SKM-1 treated with dmso at 0.1 percent for 144 hours (cell line): ENCODE measurements around the gene PRLR.
"Not testable (repeated sequence)": the region's sequence is repeated elsewhere in the genome, so short reads cannot be mapped to it uniquely, and the experiment has no call there.

ENCODE experiments used
- DNase-seq: peaks from one replicate; lab custom pipeline; 2025; ENCODE audit not compliant: unreplicated experiment; lab: John Stamatoyannopoulos, UW

Gene PRLR

DNA sequence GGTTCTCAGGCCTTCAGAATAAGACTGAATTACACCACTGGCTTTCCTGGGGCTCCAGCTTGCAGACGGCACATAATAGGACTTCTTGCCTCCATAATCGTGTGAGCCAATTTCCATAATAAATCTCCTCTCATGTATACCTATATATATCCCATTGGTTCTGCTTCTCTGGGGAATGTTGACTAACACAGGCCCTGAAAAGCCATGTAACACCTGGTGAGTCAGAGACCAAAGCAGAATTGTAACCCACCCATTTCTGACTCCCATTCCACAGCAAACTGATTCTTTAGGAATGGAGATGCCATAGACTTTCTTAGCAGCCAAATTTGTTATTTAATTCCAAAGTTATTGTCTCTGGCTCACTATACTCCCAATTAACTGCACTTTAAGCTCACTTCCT lies 97.1 kb downstream of the PRLR start:
- DNase-seq: no peak

DNA sequence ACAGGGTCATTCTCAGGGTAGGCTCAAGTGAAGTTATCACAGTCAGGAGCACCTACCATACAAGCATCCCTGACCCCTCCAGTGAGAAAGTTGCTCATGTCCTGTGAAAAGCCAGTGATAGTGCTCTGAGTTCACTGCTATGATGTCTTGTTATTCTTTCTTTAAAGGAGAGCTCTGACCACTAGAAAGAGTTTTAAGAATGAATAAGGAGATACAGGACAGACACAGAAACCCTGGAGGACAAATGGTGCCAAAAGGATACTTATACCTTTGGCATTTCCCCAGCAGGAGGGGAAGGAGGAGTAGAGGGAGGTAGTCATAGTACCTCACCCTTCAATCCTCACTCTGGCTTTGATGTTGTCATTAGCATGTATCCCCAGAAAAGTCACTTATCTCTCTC lies 98.6 kb downstream of the PRLR start:
- DNase-seq: no peak

DNA sequence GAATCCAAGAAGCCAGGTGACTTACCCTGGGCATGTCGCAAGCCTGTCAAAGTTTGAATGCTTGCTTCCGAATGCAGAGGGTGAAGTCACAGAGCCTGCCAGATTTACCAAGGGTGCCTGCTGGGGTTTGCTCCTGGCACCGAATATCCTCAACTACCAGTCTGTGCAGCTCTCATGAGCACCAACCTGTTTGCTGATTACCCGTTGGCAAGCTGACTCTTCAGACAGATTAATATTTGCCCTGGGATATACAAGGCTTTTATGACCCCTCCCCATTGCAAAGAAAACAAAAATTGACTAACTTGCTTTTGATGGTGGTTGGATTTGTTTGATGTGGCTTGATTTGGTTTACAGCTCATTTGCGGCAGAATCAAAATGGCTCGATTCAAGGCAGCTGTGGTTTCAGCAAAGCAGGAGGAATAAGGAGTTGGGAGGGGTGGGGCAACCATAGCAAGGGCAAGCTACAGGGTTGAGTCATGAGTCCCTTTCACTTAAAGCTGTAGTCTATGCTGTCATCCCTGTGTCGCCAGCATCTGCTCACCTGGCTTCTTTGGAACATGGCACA lies 100.3 kb downstream of the PRLR start:
- DNase-seq: no peak

GRCh38 chr5:35129276-35129675 lies 101.0 kb downstream of the PRLR start:
- DNase-seq: no peak

DNA sequence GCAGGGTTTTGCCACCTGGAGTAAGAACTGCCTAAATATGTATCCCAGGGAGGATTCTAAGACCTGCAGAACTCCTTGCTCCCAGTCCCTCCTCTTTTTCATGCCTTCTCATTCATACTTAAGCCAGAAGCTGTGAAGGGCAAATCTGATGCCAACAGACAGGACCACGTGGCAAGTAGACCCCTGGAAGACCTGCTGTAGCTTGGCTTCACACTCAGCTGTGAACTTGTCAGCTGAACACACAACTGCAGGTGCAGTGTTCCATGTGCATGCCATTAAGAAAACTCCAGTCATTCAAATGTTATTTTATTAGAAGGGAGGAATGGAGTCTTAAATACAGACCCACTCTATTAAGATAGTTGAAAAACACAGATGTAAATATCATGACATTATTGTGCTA lies 103.3 kb downstream of the PRLR start:
- DNase-seq: no peak

- DNase-seq: no peak
Measured at GRCh38 chr5:35125746-35126145, 104.5 kb downstream of the PRLR start.

DNA sequence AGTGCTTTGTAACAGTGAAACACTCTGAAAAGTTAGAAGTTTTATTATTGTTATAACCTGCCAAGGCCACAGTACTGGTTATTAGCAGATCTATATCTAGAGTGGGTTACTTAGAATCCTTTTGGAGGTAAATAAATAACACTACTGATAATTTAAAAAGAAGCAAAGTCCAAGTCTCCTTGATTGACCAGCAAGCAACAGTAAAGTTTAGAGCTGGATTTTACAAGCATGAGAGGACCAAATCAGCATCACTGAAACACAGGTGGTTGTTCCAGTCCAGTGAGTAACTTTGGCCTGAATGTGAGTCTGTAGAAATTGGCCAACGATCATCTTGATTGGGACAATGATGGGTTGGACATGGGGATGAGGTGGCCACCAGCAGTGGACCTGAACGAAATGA lies 105.4 kb downstream of the PRLR start:
- DNase-seq: no peak

DNA sequence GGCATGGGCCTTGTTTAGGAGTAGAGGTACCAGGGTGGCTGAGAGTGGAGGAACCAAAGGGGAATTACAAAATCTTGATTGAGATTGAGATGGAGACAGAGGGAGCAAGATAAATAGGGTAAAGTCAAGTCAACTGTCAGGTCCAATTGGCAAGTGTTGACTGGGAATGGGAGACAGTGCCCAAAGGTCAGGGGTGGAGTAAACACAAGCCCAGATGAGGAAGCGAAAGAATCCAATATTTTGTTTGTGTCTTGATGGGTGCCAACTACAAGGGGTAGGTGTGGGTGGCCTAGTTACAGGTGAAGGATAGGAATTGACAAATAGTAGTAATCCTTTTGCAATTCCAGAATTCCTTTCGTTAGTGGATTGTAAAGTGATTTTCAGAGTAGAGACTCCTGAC lies 107.5 kb downstream of the PRLR start:
- DNase-seq: no peak

- no peak for DNase-seq
Measured at GRCh38 chr5:35120715-35121114, 109.6 kb downstream of the PRLR start.

- no peak for DNase-seq
Measured at GRCh38 chr5:35117967-35118366, 112.3 kb downstream of the PRLR start.

DNA sequence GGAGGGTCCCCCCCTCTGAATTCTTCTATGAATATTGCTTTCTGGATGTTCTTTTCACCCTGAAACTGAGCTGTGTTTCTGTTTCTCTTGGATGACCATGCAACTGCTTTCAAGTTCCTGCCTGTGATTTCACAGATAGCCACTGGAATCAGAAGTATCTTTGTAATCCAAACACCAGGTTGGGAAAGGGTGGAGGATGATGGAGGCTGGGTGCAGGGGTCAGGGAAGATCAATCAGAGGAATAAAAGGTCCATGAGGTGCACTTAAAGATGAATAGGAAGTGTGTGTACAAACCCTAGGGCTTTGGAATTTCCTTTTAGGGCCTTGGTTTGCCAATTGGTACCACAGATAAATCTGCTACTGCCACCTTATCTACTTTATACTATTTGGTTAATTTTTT lies 114.4 kb downstream of the PRLR start:
- no peak for DNase-seq

DNA sequence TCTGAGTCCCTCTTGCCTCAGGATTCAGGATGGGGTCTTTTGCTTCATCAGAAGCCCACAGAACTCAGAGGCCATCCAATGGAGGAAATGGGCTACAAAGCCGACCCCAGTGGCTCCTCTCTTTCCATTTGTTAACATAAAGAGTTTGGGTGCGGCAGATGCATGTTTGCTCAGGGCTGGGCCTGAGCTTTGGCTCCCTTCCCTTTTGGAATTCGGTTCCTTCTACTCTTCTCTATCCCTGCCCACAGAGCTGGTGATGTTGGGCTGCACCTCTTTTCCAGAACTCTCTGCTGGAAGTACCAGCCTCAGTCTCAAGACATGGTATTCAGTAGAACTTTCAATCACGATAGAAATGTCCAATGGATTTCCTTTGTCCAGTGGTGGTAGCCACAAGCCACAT lies 115.6 kb downstream of the PRLR start:
- no peak for DNase-seq

DNA sequence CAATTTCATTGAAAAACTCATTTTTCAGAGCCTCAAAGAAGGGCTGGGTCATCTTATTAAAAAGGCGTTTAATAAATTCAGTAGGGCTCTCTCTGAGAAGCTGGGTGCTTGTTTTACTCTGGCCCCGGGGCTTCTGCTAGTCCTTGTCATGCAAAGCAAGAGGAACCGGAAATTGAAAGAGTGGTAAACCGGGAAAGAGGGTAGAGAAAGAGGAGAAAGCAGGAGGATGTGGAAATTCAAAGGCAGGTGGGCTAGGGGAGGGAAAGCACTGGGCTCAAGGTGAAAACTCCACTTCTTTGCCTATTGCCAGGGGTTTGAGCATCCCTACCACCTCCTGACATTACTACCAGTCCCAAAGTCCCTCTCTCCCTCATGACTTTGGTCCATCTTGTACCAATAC lies 118.0 kb downstream of the PRLR start:
- DNase-seq: no peak

GRCh38 chr5:35104550-35104949 lies 125.7 kb downstream of the PRLR start:
- DNase-seq: not testable (repeated sequence)

DNA sequence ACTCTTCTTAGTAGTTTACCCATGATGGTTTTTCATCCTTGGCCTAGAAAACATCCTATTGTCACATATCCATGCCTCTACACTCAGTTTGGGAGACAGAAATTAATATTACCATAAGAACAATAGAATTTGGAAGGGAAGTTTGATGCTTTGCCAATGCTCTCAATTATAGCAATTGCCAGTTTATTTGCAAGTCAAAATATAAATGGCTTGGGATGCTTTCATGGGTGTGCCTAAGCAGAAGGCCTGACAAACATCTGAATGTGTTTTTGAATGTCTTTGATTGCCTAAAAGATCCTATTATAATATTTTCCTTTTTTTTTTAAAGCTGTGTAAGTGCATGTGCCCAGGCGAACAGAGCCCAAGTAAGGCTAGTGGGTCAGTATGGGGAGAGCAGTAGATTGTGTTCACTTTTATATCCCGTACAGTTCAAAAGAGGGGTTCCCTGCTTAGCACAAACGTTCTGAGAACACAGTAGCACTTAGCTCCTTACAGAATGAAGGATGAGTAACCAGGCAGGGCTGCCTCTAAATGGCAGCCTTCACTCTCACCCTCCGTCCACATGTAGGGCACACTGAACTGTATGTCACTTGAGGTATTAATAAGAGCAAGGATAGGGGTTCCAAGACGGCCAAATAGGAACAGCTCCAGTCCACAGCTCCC lies 126.5 kb downstream of the PRLR start:
- DNase-seq: no peak

GRCh38 chr5:35101720-35102119 lies 128.6 kb downstream of the PRLR start:
- not testable (repeated sequence) for DNase-seq

GRCh38 chr5:35101016-35101415 lies 129.3 kb downstream of the PRLR start:
- no peak for DNase-seq

DNA sequence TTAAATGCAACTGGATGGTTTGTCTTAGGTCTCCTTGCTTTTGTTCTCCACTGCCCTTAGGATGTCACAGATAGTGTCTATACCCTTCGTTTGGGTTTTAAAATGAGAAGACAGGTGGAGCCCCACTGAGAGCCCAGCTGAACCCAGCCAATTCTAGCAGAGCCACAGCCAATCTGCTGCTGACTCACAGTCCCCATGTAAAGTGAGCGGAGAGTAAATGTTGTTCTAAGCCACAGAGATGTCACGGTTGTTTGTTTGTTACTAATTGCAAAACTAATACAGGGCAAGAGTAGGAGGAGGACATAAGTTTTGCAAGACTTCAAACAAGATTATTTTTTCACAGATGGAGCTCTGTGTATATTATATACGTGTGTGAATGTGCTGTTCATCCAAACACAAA lies 132.1 kb downstream of the PRLR start:
- no peak for DNase-seq

GRCh38 chr5:35096932-35097331 lies 133.4 kb downstream of the PRLR start:
- no peak for DNase-seq

DNA sequence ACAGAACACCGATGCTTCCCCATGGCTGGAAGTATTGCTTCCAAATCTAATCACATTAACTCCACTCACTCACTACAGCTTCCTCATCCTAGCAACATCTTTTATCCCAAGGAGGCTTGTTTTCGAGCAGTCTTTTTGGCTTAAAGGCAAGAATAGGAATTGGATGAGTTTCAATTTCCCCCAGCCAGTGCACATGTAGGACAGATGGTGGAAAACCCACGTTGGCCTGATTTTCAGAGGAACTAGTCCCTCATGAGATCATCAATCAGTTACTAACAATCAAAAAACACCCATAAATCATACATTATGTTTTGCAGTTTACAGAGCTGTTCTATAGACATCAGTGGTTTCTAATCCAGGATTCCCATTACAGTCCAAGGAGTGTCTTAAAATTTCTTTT lies 134.1 kb downstream of the PRLR start:
- no peak for DNase-seq

- DNase-seq: no peak
Measured at GRCh38 chr5:35095366-35095765, 134.9 kb downstream of the PRLR start.

- no peak for DNase-seq
Measured at GRCh38 chr5:35094948-35095347, 135.3 kb downstream of the PRLR start.

DNA sequence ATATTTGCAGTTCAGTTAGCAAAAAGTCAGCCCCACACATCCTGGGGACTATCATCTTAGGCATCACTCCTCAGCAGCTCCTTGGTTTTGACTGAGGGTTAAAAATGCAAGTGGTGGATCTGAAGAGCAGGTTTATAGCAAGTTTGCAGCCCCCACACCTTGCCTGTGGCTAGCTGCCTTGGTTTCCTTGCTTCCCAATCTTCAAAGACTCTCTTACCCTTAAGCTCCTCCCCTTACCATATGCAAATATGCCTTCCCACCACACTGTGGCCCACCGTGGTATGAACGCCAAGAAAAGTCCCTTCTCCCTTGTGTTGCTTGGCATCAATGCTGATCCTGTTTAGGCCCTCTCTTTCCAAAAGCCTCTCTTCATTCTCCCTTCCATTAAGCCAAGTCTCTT lies 137.6 kb downstream of the PRLR start:
- DNase-seq: no peak
